HEK293 (cell line): ENCODE data around the gene BMPR2.

ENCODE experiments used
- CTCF ChIA-PET: fragments of 350-600 bp; formaldehyde crosslinking; extraction: SDS; loops from one replicate; lab custom pipeline; 2021; ENCODE audit warnings: antibody characterized with exemption; lab: Yijun Ruan, JAX
- POLR2A ChIA-PET: fragments of 300-600 bp; formaldehyde crosslinking; extraction: SDS; loops from one replicate; lab custom pipeline; 2020; ENCODE audit warnings: antibody characterized with exemption, inconsistent platforms; lab: Yijun Ruan, JAX
- H3K27ac ChIP-seq: fragments of 200-500 bp; sonication (Bioruptor generic); 2 replicates; pipeline ENCODE4 v1.5.1; 2014; ENCODE audit warnings: low read depth, low read length, control low read depth, inconsistent platforms; ENCODE audit errors: extremely low read depth
- H3K36me3 ChIP-seq, 2 experiments: fragments of 200-500 bp in 1 of 2; sonication (Bioruptor generic) in 1 of 2; 1 replicate in 1 of 2; 2 replicates in 1 of 2; pipeline ENCODE4 v1.5.1; 2014 to 2017; ENCODE audit warnings: inconsistent platforms in 2 of 2, low read length in 2 of 2; ENCODE audit not compliant: control insufficient read depth in 2 of 2, insufficient read depth in 1 of 2
- H3K4me1 ChIP-seq: fragments of 200-500 bp; sonication (Bioruptor generic); 2 replicates; pipeline ENCODE4 v1.5.1; 2014; ENCODE audit warnings: mild to moderate bottlenecking, low read length, inconsistent platforms; ENCODE audit not compliant: control insufficient read depth, insufficient read depth
- H3K4me3 ChIP-seq: 2 replicates; pipeline ENCODE4 v1.5.1; 2011; ENCODE audit warnings: low read depth, mild to moderate bottlenecking, control low read depth, low read length, moderate library complexity
- H3K9me3 ChIP-seq: fragments of 200-500 bp; sonication (Bioruptor generic); 2 replicates; pipeline ENCODE4 v1.5.1; 2014; ENCODE audit warnings: low read depth, low read length, inconsistent platforms; ENCODE audit not compliant: control insufficient read depth, insufficient read depth
- GLI4 ChIP-seq: fragments of 450-650 bp; formaldehyde crosslinking; IDR thresholded peaks from 2 replicates; pipeline ENCODE4 v1.5.1; 2016; ENCODE audit warnings: missing biosample characterization, missing genetic modification characterization
- YY1 ChIP-seq: fragments of 450-650 bp; formaldehyde crosslinking; IDR thresholded peaks from 2 replicates; pipeline ENCODE4 v1.5.1; 2018; ENCODE audit warnings: missing biosample characterization, missing genetic modification characterization
- ZNF155 ChIP-seq: fragments of 450-650 bp; formaldehyde crosslinking; IDR thresholded peaks from 2 replicates; pipeline ENCODE4 v1.5.1; 2016; ENCODE audit warnings: missing biosample characterization, missing genetic modification characterization
- ZNF184 ChIP-seq: fragments of 450-650 bp; IDR thresholded peaks from 2 replicates; pipeline ENCODE4 v1.5.1; 2018; ENCODE audit warnings: missing biosample characterization, mild to moderate bottlenecking, missing genetic modification characterization
- ZNF280D ChIP-seq: fragments of 450-650 bp; formaldehyde crosslinking; IDR thresholded peaks from 2 replicates; pipeline ENCODE4 v1.5.1; 2016; ENCODE audit warnings: missing biosample characterization, missing genetic modification characterization
- ZNF302 ChIP-seq: fragments of 450-650 bp; formaldehyde crosslinking; IDR thresholded peaks from 2 replicates; pipeline ENCODE4 v1.5.1; 2016; ENCODE audit warnings: missing biosample characterization, missing genetic modification characterization, low read depth
- ZNF394 ChIP-seq: fragments of 450-650 bp; formaldehyde crosslinking; IDR thresholded peaks from 2 replicates; pipeline ENCODE4 v1.5.1; 2016; ENCODE audit warnings: missing biosample characterization, missing genetic modification characterization, mild to moderate bottlenecking, moderate library complexity, borderline replicate concordance
- ZNF398 ChIP-seq: fragments of 450-650 bp; formaldehyde crosslinking; IDR thresholded peaks from 2 replicates; pipeline ENCODE4 v1.5.1; 2017; ENCODE audit warnings: missing biosample characterization, missing genetic modification characterization
- ZNF544 ChIP-seq: fragments of 450-650 bp; formaldehyde crosslinking; IDR thresholded peaks from 2 replicates; pipeline ENCODE4 v1.5.0; 2017; ENCODE audit warnings: missing biosample characterization, missing genetic modification characterization
- ZNF621 ChIP-seq: fragments of 450-650 bp; formaldehyde crosslinking; IDR thresholded peaks from 2 replicates; pipeline ENCODE4 v1.5.1; 2017; ENCODE audit warnings: missing biosample characterization, missing genetic modification characterization
- ZNF645 ChIP-seq: fragments of 450-650 bp; formaldehyde crosslinking; IDR thresholded peaks from 2 replicates; pipeline ENCODE4; 2016; ENCODE audit warnings: missing biosample characterization, missing genetic modification characterization
- ZNF692 ChIP-seq: fragments of 450-650 bp; formaldehyde crosslinking; IDR thresholded peaks from 2 replicates; pipeline ENCODE4 v1.5.1; 2016; ENCODE audit warnings: missing biosample characterization, missing genetic modification characterization
- ZNF704 ChIP-seq: fragments of 450-650 bp; formaldehyde crosslinking; IDR thresholded peaks from 2 replicates; pipeline ENCODE4 v1.5.1; 2016; ENCODE audit warnings: missing biosample characterization, missing genetic modification characterization
- ZNF792 ChIP-seq: fragments of 450-650 bp; formaldehyde crosslinking; IDR thresholded peaks from 2 replicates; pipeline ENCODE4 v1.5.1; 2016; ENCODE audit warnings: missing biosample characterization, missing genetic modification characterization
- TF ChIP-seq, protein P1 (sequence below): fragments of 450-650 bp; formaldehyde crosslinking; IDR thresholded peaks from 2 replicates; pipeline ENCODE4 v1.5.1; 2017; ENCODE audit warnings: missing biosample characterization, missing genetic modification characterization
- TF ChIP-seq, protein P2 (sequence below): fragments of 450-650 bp; formaldehyde crosslinking; IDR thresholded peaks from 2 replicates; pipeline ENCODE4 v1.5.1; 2016; ENCODE audit warnings: missing biosample characterization, missing genetic modification characterization

The BMPR2 gene

DNA sequence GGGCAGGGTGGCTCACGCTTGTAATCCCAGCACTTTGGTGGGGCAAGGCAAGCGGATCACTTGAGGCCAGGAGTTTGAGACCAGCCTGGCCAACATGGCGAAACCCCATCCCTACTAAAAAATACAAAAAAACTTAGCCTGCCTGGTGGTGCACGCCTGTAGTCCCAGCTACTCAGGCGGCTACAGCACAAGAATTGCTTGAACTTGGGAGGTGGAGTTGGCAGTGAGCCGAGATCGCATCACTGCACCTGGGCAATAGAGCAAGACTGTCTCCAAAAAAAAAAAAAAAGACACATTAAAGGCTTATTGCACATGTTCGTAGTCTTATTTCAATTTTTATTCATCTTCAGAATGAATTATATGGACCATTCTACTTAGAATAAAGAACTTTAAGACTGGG, 110.2 kb downstream of the BMPR2 start (continued):
- no peak for TF ChIP-seq ZNF692 (tag by site-specific recombination)
- no peak for TF ChIP-seq ZNF544 (tag by site-specific recombination)
- no peak for TF ChIP-seq ZNF645 (tag by site-specific recombination)

DNA sequence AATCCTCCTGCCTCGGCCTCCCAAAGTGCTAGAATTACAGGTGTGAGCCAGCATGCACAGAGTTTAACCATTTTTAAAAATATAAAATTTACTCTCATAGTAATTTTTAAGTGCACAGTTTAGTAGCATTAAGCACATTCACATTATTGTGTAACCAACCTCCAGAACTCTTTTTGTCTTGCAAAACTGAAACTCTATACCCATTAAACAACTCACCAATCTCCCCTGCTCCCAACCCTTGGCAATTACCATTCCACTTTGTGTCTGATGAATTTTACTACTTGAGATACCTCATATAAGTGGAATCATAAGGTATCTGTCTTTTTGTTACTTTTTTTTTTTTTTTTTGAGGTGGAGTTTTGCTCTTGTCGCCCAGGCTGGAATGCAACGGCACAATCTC, 112.5 kb downstream of the BMPR2 start:
- no peak overlapping the region for H3K4me3 ChIP-seq
- TF ChIP-seq, protein P1, sequence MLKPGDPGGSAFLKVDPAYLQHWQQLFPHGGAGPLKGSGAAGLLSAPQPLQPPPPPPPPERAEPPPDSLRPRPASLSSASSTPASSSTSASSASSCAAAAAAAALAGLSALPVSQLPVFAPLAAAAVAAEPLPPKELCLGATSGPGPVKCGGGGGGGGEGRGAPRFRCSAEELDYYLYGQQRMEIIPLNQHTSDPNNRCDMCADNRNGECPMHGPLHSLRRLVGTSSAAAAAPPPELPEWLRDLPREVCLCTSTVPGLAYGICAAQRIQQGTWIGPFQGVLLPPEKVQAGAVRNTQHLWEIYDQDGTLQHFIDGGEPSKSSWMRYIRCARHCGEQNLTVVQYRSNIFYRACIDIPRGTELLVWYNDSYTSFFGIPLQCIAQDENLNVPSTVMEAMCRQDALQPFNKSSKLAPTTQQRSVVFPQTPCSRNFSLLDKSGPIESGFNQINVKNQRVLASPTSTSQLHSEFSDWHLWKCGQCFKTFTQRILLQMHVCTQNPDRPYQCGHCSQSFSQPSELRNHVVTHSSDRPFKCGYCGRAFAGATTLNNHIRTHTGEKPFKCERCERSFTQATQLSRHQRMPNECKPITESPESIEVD (tag by site-specific recombination): peak; percentile 39; the same call in 1 of the 2 replicates
- TF ChIP-seq ZNF621 (no peak), ZNF398 (tag by site-specific recombination) (no peak), ZNF792 (tag by site-specific recombination) (no peak)
- TF ChIP-seq, all 188 proteins: peak for 1
- ChIA-PET CTCF (no interaction called here), POLR2A (no interaction called here)
- no peaks in the 10 kb centered on the region for H3K9me3 ChIP-seq
- H3K36me3 ChIP-seq: peaks cover 0 to 5% of the 10 kb centered on the region in 2 experiments; a peak in 2 of 3 replicates
- H3K27ac ChIP-seq: no peak overlapping the region
- peaks cover 9% of the 10 kb centered on the region for H3K4me1 ChIP-seq

DNA sequence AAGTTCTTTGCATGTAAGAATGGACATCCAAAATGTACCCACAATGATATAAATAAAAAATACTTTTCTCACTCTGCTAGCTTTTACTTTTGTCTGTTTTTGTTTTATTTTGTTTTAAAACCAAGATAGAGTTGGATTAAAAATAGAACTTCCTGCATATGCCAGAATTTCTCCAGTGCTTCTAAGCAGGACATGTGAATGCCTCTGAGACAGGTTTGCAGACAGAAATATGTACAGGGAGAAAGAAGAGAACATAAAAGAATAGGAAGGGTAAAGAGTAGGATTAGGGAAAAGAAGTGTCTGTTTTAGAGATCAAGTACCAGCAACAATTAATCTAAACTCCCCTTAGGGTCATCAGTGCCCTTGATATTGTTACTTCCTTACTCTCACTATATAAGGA, 114.4 kb downstream of the BMPR2 start:
- Histone ChIP-seq H3K27ac (no peak overlapping the region), H3K4me1 (peaks cover 14% of the 10 kb centered on the region), H3K36me3 (peaks cover 0 to 5% of the 10 kb centered on the region in 2 experiments; a peak in 2 of 3 replicates), H3K4me3 (no peak overlapping the region), H3K9me3 (no peaks in the 10 kb centered on the region)
- ChIA-PET CTCF (no interaction called here), POLR2A (interaction anchor here (0.8 kb wide), 1 partner anchor 15 kb away, joined by 3 read pairs; no protein-coding TSS in a partner anchor)
- no peak for TF ChIP-seq ZNF394 (tag by site-specific recombination)
- no peak for TF ChIP-seq ZNF184
- TF ChIP-seq ZNF280D (tag by site-specific recombination): no peak
- TF ChIP-seq GLI4 (tag by site-specific recombination): no peak
- no peak for TF ChIP-seq YY1
- TF ChIP-seq ZNF155 (tag by site-specific recombination): no peak
- TF ChIP-seq ZNF302: no peak
- TF ChIP-seq, protein P1 (tag by site-specific recombination): no peak
- TF ChIP-seq, protein P2, sequence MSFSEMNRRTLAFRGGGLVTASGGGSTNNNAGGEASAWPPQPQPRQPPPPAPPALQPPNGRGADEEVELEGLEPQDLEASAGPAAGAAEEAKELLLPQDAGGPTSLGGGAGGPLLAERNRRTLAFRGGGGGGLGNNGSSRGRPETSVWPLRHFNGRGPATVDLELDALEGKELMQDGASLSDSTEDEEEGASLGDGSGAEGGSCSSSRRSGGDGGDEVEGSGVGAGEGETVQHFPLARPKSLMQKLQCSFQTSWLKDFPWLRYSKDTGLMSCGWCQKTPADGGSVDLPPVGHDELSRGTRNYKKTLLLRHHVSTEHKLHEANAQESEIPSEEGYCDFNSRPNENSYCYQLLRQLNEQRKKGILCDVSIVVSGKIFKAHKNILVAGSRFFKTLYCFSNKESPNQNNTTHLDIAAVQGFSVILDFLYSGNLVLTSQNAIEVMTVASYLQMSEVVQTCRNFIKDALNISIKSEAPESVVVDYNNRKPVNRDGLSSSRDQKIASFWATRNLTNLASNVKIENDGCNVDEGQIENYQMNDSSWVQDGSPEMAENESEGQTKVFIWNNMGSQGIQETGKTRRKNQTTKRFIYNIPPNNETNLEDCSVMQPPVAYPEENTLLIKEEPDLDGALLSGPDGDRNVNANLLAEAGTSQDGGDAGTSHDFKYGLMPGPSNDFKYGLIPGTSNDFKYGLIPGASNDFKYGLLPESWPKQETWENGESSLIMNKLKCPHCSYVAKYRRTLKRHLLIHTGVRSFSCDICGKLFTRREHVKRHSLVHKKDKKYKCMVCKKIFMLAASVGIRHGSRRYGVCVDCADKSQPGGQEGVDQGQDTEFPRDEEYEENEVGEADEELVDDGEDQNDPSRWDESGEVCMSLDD (tag by site-specific recombination): no peak
- no peak for TF ChIP-seq ZNF704 (tag by site-specific recombination)
